SK-N-MC (cell line): Measurements from ENCODE around the gene ZBTB21.
"Not testable (repeated sequence)": the region's sequence is repeated elsewhere in the genome, so short reads cannot be mapped to it uniquely, and the experiment has no call there.

Experiments
- DNase-seq: peaks from one replicate; pipeline ENCODE4 v3.0.0-alpha.2; 2011; ENCODE audit warnings: low read depth, low spot score
- H3K27ac ChIP-seq: fragments of 200-600 bp; sonication (generic); 2 replicates; pipeline ENCODE4 v1.5.1; 2016; ENCODE audit warnings: mixed run types
- H3K36me3 ChIP-seq: fragments of 200-600 bp; sonication (generic); 2 replicates; pipeline ENCODE4 v1.6.1; 2017; ENCODE audit warnings: antibody characterized with exemption, low read length, mixed read lengths; ENCODE audit not compliant: insufficient read depth
- H3K4me3 ChIP-seq: fragments of 200-600 bp; sonication (generic); 2 replicates; pipeline ENCODE4 v1.5.1; 2016
- H3K9ac ChIP-seq: fragments of 200-600 bp; sonication (generic); 2 replicates; pipeline ENCODE4 v1.8.0; 2017; ENCODE audit warnings: mixed run types, mixed read lengths; ENCODE audit not compliant: insufficient read length
- H3K9me3 ChIP-seq: fragments of 200-600 bp; sonication (generic); 2 replicates; pipeline ENCODE4 v1.6.1; 2017; ENCODE audit warnings: low read depth, mild to moderate bottlenecking, antibody characterized with exemption, low read length, moderate library complexity, mixed read lengths
- EZH2 ChIP-seq: fragments of 200-600 bp; sonication (generic); IDR thresholded peaks from one replicate; pipeline ENCODE4 v1.6.1; 2017; ENCODE audit warnings: antibody characterized with exemption
- FOXP2 ChIP-seq: optimal IDR thresholded peaks from 2 replicates; pipeline ENCODE3; 2011; ENCODE audit warnings: mild to moderate bottlenecking, moderate library complexity; ENCODE audit not compliant: insufficient read depth; ENCODE audit errors: extremely low read length, control extremely low read depth
- POLR2AphosphoS5 ChIP-seq: IDR thresholded peaks from 2 replicates; pipeline ENCODE4 v1.6.1; 2012; ENCODE audit warnings: mild to moderate bottlenecking, low read depth, low read length, borderline replicate concordance

The ZBTB21 gene

DNA sequence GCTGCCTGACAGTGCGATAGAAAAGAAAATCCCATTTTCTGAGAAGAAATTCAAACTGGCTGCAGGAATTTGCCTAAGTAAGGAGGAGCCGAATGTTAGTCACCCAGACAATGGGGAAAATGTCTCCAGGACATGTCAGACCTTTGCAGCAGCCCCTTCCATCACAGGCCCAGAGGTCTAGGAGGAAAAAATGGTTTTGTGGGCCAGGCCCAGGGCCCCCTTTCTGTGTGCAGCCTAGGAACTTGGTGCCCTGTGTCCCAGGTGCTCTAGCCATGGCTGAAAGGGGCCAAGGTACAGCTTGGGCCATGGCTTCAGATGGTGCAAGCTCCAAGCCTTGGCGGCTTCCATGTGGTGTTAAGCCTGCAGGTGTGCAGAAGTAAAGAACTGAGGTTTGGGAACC, 14.6 kb downstream of the ZBTB21 start:
- TF ChIP-seq POLR2AphosphoS5 (no peak), EZH2 (no peak), FOXP2 (no peak)
- Histone ChIP-seq H3K9ac (no peak overlapping the region), H3K9me3 (no peaks in the 10 kb centered on the region), H3K36me3 (peaks cover 86% of the 10 kb centered on the region), H3K27ac (no peak overlapping the region), H3K4me3 (no peak overlapping the region)
- DNase-seq, result no peak

DNA sequence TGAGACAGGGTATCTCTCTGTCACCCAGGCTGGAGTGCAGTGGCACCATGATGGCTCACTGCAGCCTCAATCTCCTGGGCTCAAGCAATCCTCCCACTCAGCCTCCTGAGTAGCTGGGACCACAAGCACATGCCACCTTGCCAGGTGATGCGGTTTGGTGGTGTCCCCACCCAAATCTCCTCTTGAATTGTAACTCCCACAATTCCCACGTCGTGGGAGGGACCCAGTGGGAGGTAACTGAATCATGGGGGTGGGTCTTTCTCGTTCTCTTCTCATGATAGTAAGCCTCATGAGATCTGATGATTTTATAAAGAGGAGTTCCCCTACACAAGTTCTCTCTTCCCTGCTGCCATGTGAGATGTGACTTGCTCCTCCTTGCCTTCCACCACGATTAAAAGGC, 15.5 kb downstream of the ZBTB21 start:
- not testable (repeated sequence) for H3K9ac ChIP-seq, H3K9me3 ChIP-seq, H3K4me3 ChIP-seq, DNase-seq, H3K27ac ChIP-seq
- peaks cover 85% of the 10 kb centered on the region for H3K36me3 ChIP-seq

DNA sequence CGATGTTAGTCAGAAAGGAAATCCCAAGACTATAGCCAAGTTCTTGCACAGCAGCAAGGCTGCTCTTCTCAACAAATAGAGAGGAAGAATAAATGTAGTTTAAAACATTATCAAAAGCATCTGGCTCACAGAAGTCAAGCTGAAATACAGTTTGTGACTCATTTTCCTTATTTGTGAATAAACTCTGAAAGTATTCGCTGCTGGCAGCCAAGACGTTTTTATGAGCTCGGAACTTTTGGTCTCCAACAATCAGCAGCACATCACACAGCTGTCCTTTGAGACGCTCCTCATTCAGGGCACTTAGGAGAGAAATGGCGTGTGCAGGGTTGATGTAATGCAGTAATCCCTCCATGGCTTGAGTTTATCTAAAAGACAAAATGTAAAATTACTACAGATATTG, 16.4 kb downstream of the ZBTB21 start:
- DNase-seq, result no peak
- no peak overlapping the region for H3K27ac ChIP-seq
- peaks cover 76% of the 10 kb centered on the region for H3K36me3 ChIP-seq
- H3K4me3 ChIP-seq, result no peak overlapping the region
- H3K9me3 ChIP-seq, result no peaks in the 10 kb centered on the region
- H3K9ac ChIP-seq, result no peak overlapping the region
- TF ChIP-seq FOXP2 (no peak), EZH2 (no peak), POLR2AphosphoS5 (no peak)

DNA sequence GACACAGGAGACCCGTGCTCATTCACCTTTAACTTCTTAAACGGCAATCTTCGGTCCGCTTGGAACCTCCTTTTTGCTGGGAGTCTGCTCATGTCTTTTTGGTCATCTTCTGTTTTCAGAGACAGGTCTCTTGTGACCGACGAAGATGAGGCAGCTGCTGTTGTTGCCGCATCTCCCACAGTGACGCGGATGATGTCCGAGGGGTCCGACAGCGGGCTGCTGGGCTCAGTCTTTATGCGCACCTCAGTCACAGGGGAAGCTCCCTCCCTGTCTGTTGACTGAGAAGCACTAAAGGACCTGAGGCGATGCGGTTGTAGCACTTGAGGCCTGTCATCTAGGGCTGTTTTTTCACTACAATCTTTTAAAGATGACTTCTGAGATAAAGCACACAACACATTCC, 17.6 kb downstream of the ZBTB21 start:
- no peak overlapping the region for H3K9ac ChIP-seq
- DNase-seq, result no peak
- no peak overlapping the region for H3K27ac ChIP-seq
- TF ChIP-seq EZH2 (no peak), FOXP2 (no peak), POLR2AphosphoS5 (no peak)
- no peak overlapping the region for H3K4me3 ChIP-seq
- H3K9me3 ChIP-seq, result no peaks in the 10 kb centered on the region
- peaks cover 71% of the 10 kb centered on the region for H3K36me3 ChIP-seq

DNA sequence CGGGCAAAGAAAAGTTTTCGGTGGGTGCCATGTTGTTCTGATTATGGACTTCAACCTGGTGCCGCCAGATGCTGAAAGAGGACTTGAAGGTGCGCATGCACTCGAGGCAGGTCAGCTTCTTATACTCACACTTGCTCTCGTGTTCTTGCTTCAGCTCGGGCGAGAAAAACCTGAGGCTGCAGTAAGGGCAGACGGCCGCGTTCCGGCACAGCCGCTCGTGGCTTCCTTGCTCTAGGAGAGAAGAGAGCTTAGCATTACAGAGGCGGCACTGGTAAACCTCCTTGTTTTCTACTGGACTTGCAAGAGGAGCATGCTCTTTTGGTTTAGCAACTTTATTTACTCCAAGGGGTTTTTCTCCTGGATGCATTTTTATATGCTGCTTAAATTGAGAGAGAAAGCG, 18.5 kb downstream of the ZBTB21 start:
- peaks cover 62% of the 10 kb centered on the region for H3K36me3 ChIP-seq
- TF ChIP-seq POLR2AphosphoS5 (no peak), FOXP2 (no peak), EZH2 (no peak)
- no peaks in the 10 kb centered on the region for H3K9me3 ChIP-seq
- H3K4me3 ChIP-seq, result no peak overlapping the region
- no peak overlapping the region for H3K27ac ChIP-seq
- no peak for DNase-seq
- no peak overlapping the region for H3K9ac ChIP-seq

DNA sequence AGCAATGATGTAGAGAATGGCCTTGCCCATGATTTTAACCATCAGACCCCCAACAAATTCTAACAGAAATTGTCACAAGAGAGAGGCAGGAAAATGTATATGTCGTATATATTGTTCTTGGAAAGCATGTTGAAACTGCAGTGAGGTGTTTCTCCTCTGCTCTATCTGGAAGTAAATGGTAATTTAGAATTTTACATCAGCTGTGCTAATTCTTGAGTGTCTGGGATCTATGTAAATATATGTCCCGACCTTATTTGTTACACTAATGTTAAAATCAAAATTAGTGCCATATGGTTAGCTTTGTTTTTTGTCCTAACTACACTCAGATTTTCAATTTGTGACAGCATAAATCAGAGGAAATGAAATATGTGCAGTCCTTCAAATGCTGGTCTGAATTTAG, 20.5 kb downstream of the ZBTB21 start:
- Histone ChIP-seq H3K9ac (no peak overlapping the region), H3K27ac (0 out of 2 replicates have a peak overlapping the region, but pooled peaks have one; percentile 26), H3K4me3 (no peak overlapping the region), H3K9me3 (no peaks in the 10 kb centered on the region), H3K36me3 (peaks cover 47% of the 10 kb centered on the region)
- no peak for DNase-seq
- TF ChIP-seq POLR2AphosphoS5, result no peak
- TF ChIP-seq EZH2, result no peak
- no peak for TF ChIP-seq FOXP2

DNA sequence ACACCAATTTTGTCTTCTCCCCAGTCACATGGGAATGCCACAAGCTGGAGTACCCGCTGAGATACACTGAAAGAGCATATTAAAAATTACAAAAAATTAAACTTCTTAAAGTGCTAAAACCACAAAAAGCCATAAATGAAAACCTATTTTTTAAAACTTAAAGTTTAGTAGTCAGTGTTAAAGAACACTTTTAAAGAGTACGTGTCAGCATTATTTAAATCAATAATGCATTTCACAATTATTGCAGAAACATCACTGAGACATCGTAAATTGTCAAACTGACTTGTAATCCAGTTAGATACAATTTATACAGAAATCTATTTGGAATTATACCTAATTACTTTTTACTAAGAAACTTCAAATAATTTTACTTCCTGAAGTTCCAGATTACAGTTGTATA, 22.9 kb downstream of the ZBTB21 start:
- Histone ChIP-seq H3K27ac (peak overlapping the region; percentile 65), H3K9ac (peak overlapping the region; percentile 30), H3K36me3 (peaks cover 25% of the 10 kb centered on the region), H3K9me3 (no peaks in the 10 kb centered on the region), H3K4me3 (peak overlapping the region; percentile 40)
- TF ChIP-seq POLR2AphosphoS5 (no peak), FOXP2 (no peak), EZH2 (no peak)
- peak; percentile 6 for DNase-seq

DNA sequence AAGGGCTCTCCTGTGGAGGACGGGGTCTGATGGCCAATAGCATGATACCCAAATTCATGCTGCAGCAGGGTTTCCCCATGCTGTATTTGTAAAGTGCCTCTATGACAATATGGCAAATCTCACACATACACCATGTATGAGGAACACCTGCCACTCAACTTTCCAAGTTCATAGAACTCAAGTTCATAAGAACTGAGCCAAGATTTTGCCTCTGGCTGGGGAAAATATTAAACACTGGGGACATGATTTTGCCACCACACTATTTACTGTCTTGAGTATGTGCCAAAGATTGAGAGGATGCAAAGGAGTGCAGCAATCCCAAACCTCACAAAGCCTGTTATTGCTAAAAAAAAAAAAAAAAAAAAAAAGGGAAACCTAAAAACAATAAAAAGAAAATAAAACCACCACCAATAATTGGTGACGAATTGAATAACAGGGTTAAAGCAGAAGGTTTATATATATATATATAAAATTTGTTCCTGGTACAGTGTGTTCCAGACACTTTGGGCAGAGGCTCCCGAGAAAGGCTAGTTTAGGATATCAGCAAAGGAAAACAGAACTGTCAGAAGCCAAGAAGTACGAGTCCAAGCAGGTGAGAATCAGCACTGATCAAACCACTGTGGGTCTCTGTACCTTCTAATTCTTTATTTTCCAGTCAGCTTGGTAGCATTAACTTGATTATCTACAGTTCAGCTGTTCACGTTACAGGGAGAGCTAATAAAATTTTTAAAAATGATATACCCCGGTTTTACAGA, 24.3 kb downstream of the ZBTB21 start:
- H3K36me3 ChIP-seq, result peaks cover 10% of the 10 kb centered on the region
- H3K9me3 ChIP-seq, result no peaks in the 10 kb centered on the region
- H3K4me3 ChIP-seq, result no peak overlapping the region
- no peak overlapping the region for H3K9ac ChIP-seq
- TF ChIP-seq POLR2AphosphoS5 (no peak), FOXP2 (no peak), EZH2 (no peak)
- no peak overlapping the region for H3K27ac ChIP-seq
- DNase-seq, result no peak

DNA sequence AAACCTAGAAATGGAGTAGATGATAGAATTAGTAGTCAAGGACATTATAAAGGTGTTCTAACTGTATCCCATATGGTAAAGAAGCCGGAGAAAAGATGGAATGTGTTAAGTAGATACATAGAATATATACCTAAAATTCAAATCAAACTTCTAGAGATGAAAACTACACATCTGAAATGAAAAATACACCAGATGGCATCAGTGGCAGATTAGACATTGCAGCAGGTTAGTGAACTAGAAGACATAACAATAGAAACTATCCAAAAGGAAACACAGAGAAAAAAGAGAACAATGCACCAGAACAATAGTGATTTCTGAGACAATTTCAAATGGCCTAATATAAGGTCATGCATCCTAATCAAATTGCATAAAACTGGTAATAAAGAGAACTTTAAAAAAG, 26.9 kb downstream of the ZBTB21 start:
- Histone ChIP-seq H3K36me3 (no peaks in the 10 kb centered on the region), H3K4me3 (no peak overlapping the region), H3K9me3 (no peaks in the 10 kb centered on the region), H3K27ac (no peak overlapping the region), H3K9ac (no peak overlapping the region)
- TF ChIP-seq POLR2AphosphoS5, result no peak
- TF ChIP-seq EZH2, result no peak
- no peak for TF ChIP-seq FOXP2
- DNase-seq, result no peak
